Hematopoietic multipotent progenitor cell treated with erythropoietin and hydrocortisone succinate and interleukin-3 and kit ligand, for 4 days (in vitro differentiated cells): ENCODE data around the gene KLHL30.
A peak's percentile ranks its signal among the peaks of the same experiment; 100 is the strongest.

Source experiments
- DNase-seq: peaks from one replicate; pipeline ENCODE4 v3.0.0-alpha.2; 2015

Gene KLHL30, protein sequence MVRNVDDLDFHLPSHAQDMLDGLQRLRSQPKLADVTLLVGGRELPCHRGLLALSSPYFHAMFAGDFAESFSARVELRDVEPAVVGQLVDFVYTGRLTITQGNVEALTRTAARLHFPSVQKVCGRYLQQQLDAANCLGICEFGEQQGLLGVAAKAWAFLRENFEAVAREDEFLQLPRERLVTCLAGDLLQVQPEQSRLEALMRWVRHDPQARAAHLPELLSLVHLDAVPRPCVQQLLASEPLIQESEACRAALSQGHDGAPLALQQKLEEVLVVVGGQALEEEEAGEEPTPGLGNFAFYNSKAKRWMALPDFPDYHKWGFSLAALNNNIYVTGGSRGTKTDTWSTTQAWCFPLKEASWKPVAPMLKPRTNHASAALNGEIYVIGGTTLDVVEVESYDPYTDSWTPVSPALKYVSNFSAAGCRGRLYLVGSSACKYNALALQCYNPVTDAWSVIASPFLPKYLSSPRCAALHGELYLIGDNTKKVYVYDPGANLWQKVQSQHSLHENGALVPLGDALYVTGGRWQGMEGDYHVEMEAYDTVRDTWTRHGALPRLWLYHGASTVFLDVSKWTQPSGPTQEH

DNA sequence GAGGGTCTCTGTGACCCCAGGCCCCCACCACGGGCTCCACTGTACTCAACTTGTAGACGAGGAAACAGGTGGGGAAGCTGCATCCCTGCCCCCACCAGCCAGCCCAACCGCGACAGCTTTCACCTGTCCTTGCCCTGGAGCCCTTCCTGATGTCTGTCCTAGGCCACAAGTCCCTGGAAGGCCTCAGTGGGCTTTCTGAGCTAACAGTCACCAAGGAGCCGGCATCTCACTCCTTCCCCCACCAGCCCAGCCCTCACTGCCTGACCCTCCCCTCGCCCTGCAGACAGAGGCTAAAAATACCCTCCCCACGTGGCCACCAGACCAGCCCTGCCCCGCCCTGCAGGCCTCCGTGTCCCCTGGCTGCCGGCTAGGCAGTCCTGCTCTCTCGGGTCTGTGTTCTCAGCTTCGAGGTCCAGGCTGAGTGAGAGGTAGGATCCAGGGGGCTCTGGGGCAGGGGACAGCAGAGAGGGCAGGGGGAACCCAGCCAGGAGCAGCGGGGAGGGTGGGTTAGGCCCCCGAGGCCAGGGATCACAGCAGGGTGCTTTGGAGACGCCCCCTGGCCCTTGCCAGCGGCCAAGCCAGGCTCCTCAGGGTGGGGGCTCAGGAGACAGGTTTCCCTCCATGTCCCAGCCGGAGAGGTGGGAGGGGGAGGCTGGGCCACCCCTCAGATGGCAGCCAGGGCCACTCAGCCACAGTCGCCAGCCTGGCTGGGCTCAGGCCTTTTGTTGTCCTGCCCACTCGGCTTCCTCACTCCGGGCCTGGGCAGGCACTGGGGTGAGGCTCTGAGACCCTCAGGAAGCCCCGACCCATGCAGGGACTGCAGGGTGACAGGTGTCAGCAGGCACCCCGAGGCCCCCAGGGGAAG lies at the start of gene KLHL30:
Gene KLHL30 (plus strand): TSS at position 338 of the 865 bp plus-strand sequence. CDS start 2,087 bp downstream, outside the sequence.
- DNase-seq, result no peak

DNA sequence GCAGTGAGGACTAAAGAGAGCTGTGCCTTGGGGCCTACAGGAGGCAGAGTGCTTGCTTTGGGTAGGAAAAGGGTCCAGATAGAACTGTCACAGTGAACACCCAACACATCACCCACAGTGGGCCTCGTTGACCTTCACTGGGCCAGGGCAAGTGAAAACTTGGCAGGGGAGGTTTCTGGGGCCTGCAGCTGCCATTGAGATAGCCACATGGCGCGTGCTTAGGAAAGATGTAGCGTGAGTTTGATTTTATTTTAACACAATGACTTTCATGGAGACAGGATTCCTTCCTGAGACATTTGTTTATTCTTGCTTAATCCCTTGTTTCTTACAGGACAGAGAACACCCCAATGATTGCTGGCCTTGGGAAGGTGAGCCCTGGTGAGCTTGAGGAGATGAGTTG lies 47.6 kb upstream of the KLHL30 start:
- DNase-seq, result no peak

DNA sequence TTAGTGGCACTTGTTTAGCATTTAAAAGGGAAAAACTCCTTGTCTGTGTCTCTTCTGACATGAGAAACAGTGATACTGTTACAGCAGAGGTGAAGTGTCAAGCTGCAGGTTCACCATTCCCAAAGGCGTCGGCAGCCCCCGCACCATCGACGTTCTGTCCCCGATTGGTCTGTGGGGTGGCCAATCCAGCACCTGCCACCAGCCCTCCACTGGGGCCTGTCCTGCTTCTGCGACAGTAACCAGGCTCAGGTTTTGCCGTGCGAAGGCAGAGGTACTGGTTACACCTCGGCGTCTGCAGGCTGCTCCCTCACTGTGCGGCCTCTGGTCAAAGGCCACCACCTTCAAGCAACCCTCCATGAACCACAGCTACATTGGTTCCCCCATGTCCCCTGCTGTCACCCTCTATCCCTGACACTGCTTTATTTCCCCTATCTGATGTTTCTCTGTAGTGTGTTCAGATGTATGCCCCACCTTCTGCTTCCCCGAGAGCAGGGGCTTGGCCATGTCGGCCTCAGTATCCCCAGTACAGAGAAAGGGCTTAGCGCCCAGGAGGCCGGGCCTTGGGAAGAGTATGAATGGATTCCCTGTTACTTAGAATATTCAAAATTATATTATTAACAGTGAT lies 46.9 kb upstream of the KLHL30 start:
- DNase-seq, result no peak

- no peak for DNase-seq
These were observed 45.9 kb upstream of the KLHL30 start for GRCh38 chr2:238092486-238093035.

- DNase-seq, result no peak
These were observed 45.0 kb upstream of the KLHL30 start for GRCh38 chr2:238093181-238094140.

DNA sequence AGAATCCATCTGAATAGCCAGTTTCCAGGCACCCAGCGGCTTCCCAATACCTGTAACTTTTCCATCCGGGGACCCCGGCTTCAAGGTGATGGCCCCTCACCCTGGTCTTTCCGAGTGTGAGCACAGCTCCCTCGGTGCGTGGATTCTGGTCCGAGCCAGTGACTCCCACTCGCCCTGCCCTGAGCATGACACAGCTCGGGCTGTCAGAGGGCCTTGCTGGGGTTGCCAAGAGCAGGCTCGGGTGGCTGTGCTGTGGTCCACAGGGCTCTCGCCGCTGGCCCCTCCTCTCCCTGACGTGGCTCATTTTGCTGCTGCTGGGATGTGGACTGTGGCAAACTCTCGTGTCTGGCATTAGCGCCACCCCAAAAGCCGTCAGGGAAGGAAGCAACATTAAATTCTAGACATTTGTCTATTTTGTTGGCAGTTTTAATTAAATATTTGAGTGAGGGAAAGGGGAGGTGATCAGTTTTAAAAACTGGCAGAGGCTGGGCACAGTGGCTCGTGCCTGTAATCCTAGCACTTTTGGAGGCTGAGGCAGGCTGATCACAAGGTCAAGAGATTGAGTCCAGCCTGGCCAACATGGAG lies 43.9 kb upstream of the KLHL30 start:
- no peak for DNase-seq

GRCh38 chr2:238095143-238095542 lies 43.3 kb upstream of the KLHL30 start:
- DNase-seq, result no peak

GRCh38 chr2:238096311-238097011 lies 42.0 kb upstream of the KLHL30 start:
- DNase-seq, result no peak

- no peak for DNase-seq
These were observed 41.1 kb upstream of the KLHL30 start for GRCh38 chr2:238097201-238097987.

GRCh38 chr2:238097988-238098871 lies 40.2 kb upstream of the KLHL30 start:
- peak; percentile 88 for DNase-seq

DNA sequence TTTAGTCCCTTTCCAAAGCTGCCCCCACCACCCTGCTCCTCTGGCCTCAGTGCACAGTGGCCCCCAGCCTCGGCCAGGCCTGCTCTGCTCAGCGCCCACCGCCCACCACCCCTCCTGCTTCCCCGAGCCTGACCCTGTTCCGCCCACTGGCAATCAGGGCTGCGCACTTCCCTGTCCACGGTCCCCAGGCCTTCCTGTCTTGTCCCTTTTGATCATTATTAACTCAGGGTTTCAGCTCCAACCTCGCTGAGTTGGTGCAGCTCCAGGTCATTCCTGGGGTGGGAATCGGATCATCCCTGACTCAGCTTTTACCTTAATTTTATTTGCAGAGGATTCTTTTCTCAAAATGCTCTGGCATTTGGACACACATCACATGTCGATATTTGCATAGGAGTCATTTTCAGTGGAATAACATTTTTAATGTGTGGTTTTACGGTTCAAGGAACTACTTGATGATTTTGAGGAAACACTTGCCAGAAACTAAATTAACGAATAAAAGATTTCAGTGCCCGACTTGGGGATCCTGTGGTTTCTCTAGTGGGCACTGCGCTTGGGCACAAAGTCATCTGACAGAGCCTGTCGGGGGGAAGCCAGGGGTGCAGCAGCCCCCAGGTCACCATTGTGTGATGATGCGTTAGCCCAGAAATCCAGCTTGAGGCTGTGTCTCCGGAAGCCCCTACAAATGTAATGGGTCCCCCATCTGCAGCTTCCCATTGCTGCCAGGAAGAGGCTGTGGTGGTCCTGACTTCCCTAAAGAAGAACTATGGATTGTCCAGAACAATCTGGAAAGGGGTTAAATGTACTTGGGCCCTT lies 39.4 kb upstream of the KLHL30 start:
- peak; percentile 46 for DNase-seq

DNA sequence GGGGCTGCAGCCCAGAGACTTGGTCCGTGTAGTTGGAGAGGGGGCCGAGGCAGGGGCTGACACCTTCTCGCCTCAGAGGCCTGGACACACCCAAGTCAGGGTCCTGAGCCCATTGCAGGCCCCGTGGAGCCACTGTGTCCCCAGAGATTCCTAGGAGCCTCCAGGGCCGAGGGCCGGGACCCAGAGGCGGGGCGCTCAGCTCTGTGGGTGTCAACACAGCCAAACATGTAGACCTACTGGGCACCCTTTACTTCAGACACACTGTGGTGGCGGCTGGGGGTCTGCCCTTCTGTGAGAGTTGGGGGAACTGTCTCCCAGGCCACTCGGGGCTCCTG lies 38.8 kb upstream of the KLHL30 start:
- no peak for DNase-seq

GRCh38 chr2:238100049-238100820 lies 38.2 kb upstream of the KLHL30 start, which contains the start of gene ESPNL:
ESPNL (plus strand) TSS chr2:238100340; CDS start chr2:238100420, 80 bp downstream.
- peak; percentile 83 for DNase-seq

DNA sequence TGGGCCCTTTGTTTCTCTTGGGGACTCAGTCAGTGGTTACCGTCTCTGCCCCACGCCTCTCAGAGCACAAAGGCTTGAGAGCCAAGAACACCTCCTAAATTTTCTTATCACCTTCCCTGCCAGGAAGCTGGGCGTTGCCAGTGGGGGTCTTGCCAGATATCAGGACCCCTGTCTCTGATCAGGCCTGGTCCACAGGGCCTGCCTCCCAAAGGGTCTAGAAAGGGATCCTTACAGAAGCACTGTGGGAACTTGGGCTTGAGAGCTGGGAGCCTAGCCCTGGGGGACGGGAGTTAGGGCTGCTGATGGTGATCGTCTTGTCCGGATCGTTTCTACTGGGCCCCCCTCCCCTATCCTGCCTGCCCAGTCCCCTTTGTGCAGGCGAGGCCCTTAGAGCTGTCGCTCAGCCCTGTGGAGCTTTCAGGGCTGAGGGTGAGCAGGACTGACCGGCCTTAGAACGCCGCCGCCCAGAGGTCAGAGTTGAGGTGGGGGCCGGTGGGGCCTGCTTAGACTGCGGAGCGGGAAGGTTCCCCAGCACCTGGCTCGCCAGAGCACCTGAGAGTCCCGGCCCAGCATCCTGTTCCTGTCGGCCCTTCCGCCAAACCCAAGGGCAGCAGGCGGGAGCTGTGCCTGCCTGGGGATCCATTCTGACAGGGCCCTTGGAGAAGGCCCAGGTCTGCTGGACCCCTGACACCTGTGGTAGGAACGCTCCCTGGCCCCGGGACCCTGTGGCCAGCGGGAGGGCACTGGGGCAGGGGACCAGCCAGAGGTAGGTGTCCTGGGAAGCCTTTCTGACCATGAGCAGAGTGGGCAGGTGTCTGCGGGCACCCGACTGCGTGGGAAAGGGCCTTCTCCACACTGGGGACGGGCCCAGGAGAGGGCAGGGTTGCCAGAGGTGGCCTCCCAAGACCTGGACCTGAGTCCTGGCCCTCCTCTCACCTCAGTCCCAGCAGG lies 37.4 kb upstream of the KLHL30 start:
- DNase-seq, result no peak
